K562 (cell line): ENCODE measurements around the gene SMIM15. TPM values are rescaled to one million over a fixed set of nuclear protein-coding genes. Genes with fewer than 3 reads are reported as not detected.

Experiments used
- CHD2 ChIP-seq: IDR thresholded peaks from 2 replicates; pipeline ENCODE4 v1.6.1; 2011; ENCODE audit warnings: low read depth, low read length
- DMBX1 ChIP-seq: fragments of 250-450 bp; sonication (Bioruptor Pico); IDR thresholded peaks from 2 replicates; pipeline ENCODE4 v1.8.0; 2022; ENCODE audit warnings: inconsistent platforms, mild to moderate bottlenecking, moderate library complexity, borderline replicate concordance
- ELF1 ChIP-seq: fragments of 200-800 bp; sonication (Bioruptor generic); IDR thresholded peaks from 2 replicates; pipeline ENCODE4 v1.6.1; 2016; ENCODE audit warnings: missing genetic modification characterization, missing compliant biosample characterization
- FIP1L1 ChIP-seq: fragments of 200-400 bp; formaldehyde crosslinking; IDR thresholded peaks from 2 replicates; pipeline ENCODE4 v1.6.1; 2018; ENCODE audit warnings: mild to moderate bottlenecking, low read depth, low read length; ENCODE audit not compliant: poor library complexity, severe bottlenecking
- FOXK1 ChIP-seq: sonication (generic); formaldehyde crosslinking; IDR thresholded peaks from 2 replicates; pipeline ENCODE4 v1.8.0; 2022; ENCODE audit warnings: missing genetic modification reagents, mild to moderate bottlenecking, borderline replicate concordance
- FOXP1 ChIP-seq: sonication (generic); formaldehyde crosslinking; IDR thresholded peaks from 2 replicates; pipeline ENCODE4 v1.8.0; 2022; ENCODE audit warnings: mild to moderate bottlenecking, missing genetic modification reagents
- HES1 ChIP-seq: fragments of 450-650 bp; IDR thresholded peaks from 2 replicates; pipeline ENCODE4 v1.6.1; 2016; ENCODE audit warnings: low read depth, mild to moderate bottlenecking, moderate library complexity
- JUN ChIP-seq, 2 experiments: sonication (generic) in 1 of 2; formaldehyde crosslinking in 1 of 2; IDR thresholded peaks; 2 replicates each; pipeline versions ENCODE4 v1.6.1 to v1.8.0; 2012 to 2022; ENCODE audit warnings: borderline replicate concordance in 2 of 2, mild to moderate bottlenecking in 2 of 2, improper control_type of control experiment in 1 of 2, low read depth in 1 of 2, low read length in 1 of 2, missing genetic modification reagents in 1 of 2
- KAT7 ChIP-seq: sonication (generic); formaldehyde crosslinking; IDR thresholded peaks from 2 replicates; pipeline ENCODE4 v1.8.0; 2022; ENCODE audit warnings: missing genetic modification reagents, mild to moderate bottlenecking, borderline replicate concordance
- MBD2 ChIP-seq: sonication (generic); IDR thresholded peaks from 2 replicates; pipeline ENCODE4 v1.6.1; 2016; ENCODE audit warnings: low read depth, borderline replicate concordance
- MTA1 ChIP-seq: fragments of 450-650 bp; IDR thresholded peaks from 2 replicates; pipeline ENCODE4 v1.6.1; 2017; ENCODE audit warnings: borderline replicate concordance
- RAD21 ChIP-seq, 2 experiments: fragments of 250-450 bp in 1 of 2; fragments of 450-650 bp in 1 of 2; sonication (Bioruptor Pico) in 1 of 2; formaldehyde crosslinking in 1 of 2; IDR thresholded peaks in 1 of 2; conservative IDR thresholded peaks in 1 of 2; 2 replicates each; pipeline versions ENCODE4 v1.4.0 to v1.8.0; 2020 to 2022; ENCODE audit warnings: mild to moderate bottlenecking in 2 of 2, moderate library complexity in 1 of 2
- RB1 ChIP-seq: fragments of 450-650 bp; IDR thresholded peaks from 2 replicates; pipeline ENCODE4 v1.6.1; 2017; ENCODE audit warnings: low read depth, mild to moderate bottlenecking
- RBM34 ChIP-seq: fragments of 200-400 bp; formaldehyde crosslinking; IDR thresholded peaks from 2 replicates; pipeline ENCODE4 v1.6.1; 2018; ENCODE audit warnings: low read length, borderline replicate concordance; ENCODE audit not compliant: insufficient read depth
- RNF2 ChIP-seq: sonication (generic); IDR thresholded peaks from 2 replicates; pipeline ENCODE4 v1.6.1; 2016
- SETDB1 ChIP-seq: IDR thresholded peaks from one replicate; pipeline ENCODE4 v1.6.1; 2012; ENCODE audit warnings: low read length, control low read depth, inconsistent platforms
- SRSF9 ChIP-seq: fragments of 200-400 bp; formaldehyde crosslinking; IDR thresholded peaks from 2 replicates; pipeline ENCODE4 v1.6.1; 2017; ENCODE audit warnings: low read depth, low read length, borderline replicate concordance
- XRCC4 ChIP-seq: IDR thresholded peaks from one replicate; pipeline ENCODE4 v1.6.1; 2011; ENCODE audit not compliant: insufficient read depth, insufficient read length; ENCODE audit errors: extremely low read depth
- YBX1 ChIP-seq: fragments of 450-650 bp; IDR thresholded peaks from 2 replicates; pipeline ENCODE4 v1.7.1; 2016; ENCODE audit warnings: mild to moderate bottlenecking
- ZBED1 ChIP-seq: IDR thresholded peaks from 2 replicates; pipeline ENCODE4 v1.6.1; 2014
- ZBTB11 ChIP-seq, 3 experiments: fragments of 200-800 bp in 1 of 3; fragments of 250-450 bp in 1 of 3; fragments of 450-650 bp in 1 of 3; sonication (Bioruptor Pico) in 1 of 3; sonication (Bioruptor generic) in 1 of 3; formaldehyde crosslinking in 1 of 3; IDR thresholded peaks; 2 replicates each; pipeline versions ENCODE4 v1.6.1 to v1.8.0; 2016 to 2022; ENCODE audit warnings: mild to moderate bottlenecking in 2 of 3, missing genetic modification characterization in 2 of 3, missing compliant biosample characterization in 1 of 3, moderate library complexity in 1 of 3
- ZBTB26 ChIP-seq: fragments of 450-650 bp; formaldehyde crosslinking; IDR thresholded peaks from 2 replicates; pipeline ENCODE4 v1.4.0; 2022; ENCODE audit warnings: missing genetic modification characterization
- ZNF79 ChIP-seq: fragments of 250-450 bp; sonication (Bioruptor Pico); IDR thresholded peaks from 2 replicates; pipeline ENCODE4 v1.4.0; 2020; ENCODE audit warnings: low read depth, mild to moderate bottlenecking, moderate library complexity
- polyA plus RNA-seq, 8 experiments: library from polyadenylated mRNA; depleted of rRNA in 4 of 8; stranded (reverse) in 5 of 8; unstranded in 3 of 8; fragments of >200 nt; fragmentation: Nextera tagmentation in 2 of 8; fragmentation: Illumina TruSeq in 1 of 8; extraction: Ambion mirVana in 2 of 8; extraction: Trizol in 1 of 8; gene quantifications; 2 replicates each; pipeline versions ENCODE4 v1.2.1 to v1.2.3, GENCODE V29; 2011 to 2014; ENCODE audit warnings: inconsistent platforms in 1 of 8, missing spikeins in 1 of 8
- total RNA-seq, 7 experiments: library from RNA; depleted of rRNA in 6 of 7; stranded (reverse); fragments of >200 nt in 6 of 7; fragmentation: Illumina TruSeq in 2 of 7; extraction: Trizol in 2 of 7; gene quantifications; 2 replicates each; pipeline versions ENCODE4 v1.2.1 to v1.2.3, GENCODE V29; 2011 to 2021; ENCODE audit warnings: low replicate concordance in 1 of 7

The SMIM15 gene
- total and polyA plus RNA-seq, 9 of the 15 experiments (the other 6 are each of a cell fraction or from before 2014, with no cell fraction given): 16.6 to 124 (median 82.0) TPM

- no peak for TF ChIP-seq RAD21 (CRISPR knock-in tag; conservative IDR thresholded peaks at IDR 0.05 in 1 of 2, IDR thresholded peaks at IDR 0.05 in 1 of 2)
- peak; percentile 98 for TF ChIP-seq ELF1
- peak; percentile 41 for TF ChIP-seq FIP1L1
- no peak for TF ChIP-seq ZNF79 (CRISPR knock-in tag)
- no peak for TF ChIP-seq HES1
- no peak for TF ChIP-seq RBM34
- peak; percentile 48; the same call in 1 of the 2 replicates for TF ChIP-seq FOXP1 (CRISPR knock-in tag)
- peak; percentile 24; the same call in 1 of the 2 replicates for TF ChIP-seq RB1
- TF ChIP-seq CHD2: no peak
- TF ChIP-seq MBD2: peak; percentile 62; the same call in 1 of the 2 replicates
- TF ChIP-seq SRSF9: no peak
- no peak for TF ChIP-seq XRCC4
- TF ChIP-seq ZBTB11 (CRISPR knock-in tag; IDR thresholded peaks at IDR 0.05): peak in 2 of 3 experiments; percentile 47 to 92; a peak in 3 of 6 replicates
- no peak for TF ChIP-seq ZBED1
- TF ChIP-seq JUN (IDR thresholded peaks at IDR 0.05; ENCODE audit: borderline replicate concordance, low read depth, low read length): no peak
- no peak for TF ChIP-seq JUN (CRISPR knock-in tag; IDR thresholded peaks at IDR 0.05; ENCODE audit: borderline replicate concordance)
- no peak; the same call in 1 of the 2 replicates for TF ChIP-seq RNF2
- TF ChIP-seq MTA1: peak; percentile 76; the same call in 1 of the 2 replicates
- TF ChIP-seq KAT7 (CRISPR knock-in tag): no peak
- TF ChIP-seq DMBX1 (CRISPR knock-in tag): no peak
- TF ChIP-seq SETDB1: no peak
- no peak for TF ChIP-seq YBX1
- TF ChIP-seq FOXK1 (CRISPR knock-in tag): peak; percentile 54; the same call in 1 of the 2 replicates
- no peak for TF ChIP-seq ZBTB26 (CRISPR knock-in tag)
Observed at GRCh38 chr5:61162010-61162831, at the start of gene SMIM15 (continued).
